Measurements from ENCODE around the gene SIRT2. TPM values are rescaled to one million over a fixed set of nuclear protein-coding genes. Genes with fewer than 3 reads are reported as not detected.

Gene SIRT2
- total and polyA plus RNA-seq, 4 donors: 34.6 to 51.2 (median 38.6) TPM

- 91% methylated on average over 42 to 44 of the region's 44 CpGs for WGBS, 2 donors
- H3K4me3 ChIP-seq (ENCODE audit: low read length in 2 of 2): no peak overlapping the region
- no peaks in the 10 kb centered on the region for H3K9me3 ChIP-seq (ENCODE audit: control insufficient read depth, low read length)
- no peak for ATAC-seq (ENCODE audit: low FRiP score)
- H3K27me3 ChIP-seq (ENCODE audit: control insufficient read depth in 1 of 2, insufficient read depth in 2 of 2, low read length in 1 of 2): no peaks in the 10 kb centered on the region
- no peaks in the 10 kb centered on the region for H3K4me1 ChIP-seq (ENCODE audit: control insufficient read depth in 1 of 2, insufficient read depth in 2 of 2, low read length in 2 of 2)
- intact Hi-C loops (cut with DNase I): no loop called here
- H3K27ac ChIP-seq (ENCODE audit: low read depth in 1 of 2, low read length in 2 of 2): no peak overlapping the region
- peak in 1 of 2 donors; percentile 73 for DNase-seq
- H3K36me3 ChIP-seq (ENCODE audit: control insufficient read depth in 1 of 2, insufficient read depth in 2 of 2, low read length in 1 of 2): no peaks in the 10 kb centered on the region
Observed at GRCh38 chr19:38915329-38916321, 16.2 kb upstream of the SIRT2 start.

GRCh38 chr19:38913958-38914357 is 14.5 kb upstream of the SIRT2 start:
- H3K4me1 ChIP-seq (ENCODE audit: control insufficient read depth in 1 of 2, insufficient read depth in 2 of 2, low read length in 2 of 2): no peaks in the 10 kb centered on the region
- no peak overlapping the region for H3K27ac ChIP-seq (ENCODE audit: low read depth in 1 of 2, low read length in 2 of 2)
- no peak overlapping the region for H3K4me3 ChIP-seq (ENCODE audit: low read length in 2 of 2)
- 94 to 96% methylated on average over 8 of the region's 8 CpGs for WGBS, 2 donors
- H3K36me3 ChIP-seq (ENCODE audit: control insufficient read depth in 1 of 2, insufficient read depth in 2 of 2, low read length in 1 of 2): no peaks in the 10 kb centered on the region
- DNase-seq (peak in 1 of 2 donors; percentile 63), ATAC-seq (ENCODE audit: low FRiP score) (no peak)
- intact Hi-C loops (cut with DNase I): no loop called here
- no peaks in the 10 kb centered on the region for H3K27me3 ChIP-seq (ENCODE audit: control insufficient read depth in 1 of 2, insufficient read depth in 2 of 2, low read length in 1 of 2)
- no peaks in the 10 kb centered on the region for H3K9me3 ChIP-seq (ENCODE audit: control insufficient read depth, low read length)

- no peaks in the 10 kb centered on the region for H3K27me3 ChIP-seq (ENCODE audit: control insufficient read depth in 1 of 2, insufficient read depth in 2 of 2, low read length in 1 of 2)
- no peaks in the 10 kb centered on the region for H3K4me1 ChIP-seq (ENCODE audit: control insufficient read depth in 1 of 2, insufficient read depth in 2 of 2, low read length in 2 of 2)
- H3K9me3 ChIP-seq (ENCODE audit: control insufficient read depth, low read length): no peaks in the 10 kb centered on the region
- no peak for ATAC-seq (ENCODE audit: low FRiP score)
- no peak for DNase-seq
- intact Hi-C loops (cut with DNase I): no loop called here
- no peaks in the 10 kb centered on the region for H3K36me3 ChIP-seq (ENCODE audit: control insufficient read depth in 1 of 2, insufficient read depth in 2 of 2, low read length in 1 of 2)
- WGBS, 2 donors: 76 to 77% methylated on average over 12 of the region's 12 CpGs
- H3K4me3 ChIP-seq (ENCODE audit: low read length in 2 of 2): no peak overlapping the region
- H3K27ac ChIP-seq (ENCODE audit: low read depth in 1 of 2, low read length in 2 of 2): no peak overlapping the region
Observed at GRCh38 chr19:38912600-38913514, 13.4 kb upstream of the SIRT2 start.

GRCh38 chr19:38911388-38912001 is 12.1 kb upstream of the SIRT2 start:
- 47% methylated on average over 16 of the region's 16 CpGs for WGBS, 2 donors
- no peaks in the 10 kb centered on the region for H3K9me3 ChIP-seq (ENCODE audit: control insufficient read depth, low read length)
- H3K4me1 ChIP-seq (ENCODE audit: control insufficient read depth in 1 of 2, insufficient read depth in 2 of 2, low read length in 2 of 2): no peaks in the 10 kb centered on the region
- no peaks in the 10 kb centered on the region for H3K27me3 ChIP-seq (ENCODE audit: control insufficient read depth in 1 of 2, insufficient read depth in 2 of 2, low read length in 1 of 2)
- intact Hi-C loops (cut with DNase I): no loop called here
- ATAC-seq (ENCODE audit: low FRiP score) (peak; percentile 17), DNase-seq (no peak)
- H3K27ac ChIP-seq (ENCODE audit: low read depth in 1 of 2, low read length in 2 of 2): no peak overlapping the region
- H3K36me3 ChIP-seq (ENCODE audit: control insufficient read depth in 1 of 2, insufficient read depth in 2 of 2, low read length in 1 of 2): peaks cover 0 to 2% of the 10 kb centered on the region in 2 donors
- no peak overlapping the region for H3K4me3 ChIP-seq (ENCODE audit: low read length in 2 of 2)

- DNase-seq (no peak), ATAC-seq (ENCODE audit: low FRiP score) (no peak)
- Histone ChIP-seq H3K9me3 (ENCODE audit: control insufficient read depth, low read length) (no peaks in the 10 kb centered on the region), H3K27me3 (ENCODE audit: control insufficient read depth in 1 of 2, insufficient read depth in 2 of 2, low read length in 1 of 2) (no peaks in the 10 kb centered on the region), H3K4me1 (ENCODE audit: control insufficient read depth in 1 of 2, insufficient read depth in 2 of 2, low read length in 2 of 2) (no peaks in the 10 kb centered on the region), H3K27ac (ENCODE audit: low read depth in 1 of 2, low read length in 2 of 2) (no peak overlapping the region), H3K4me3 (ENCODE audit: low read length in 2 of 2) (no peak overlapping the region), H3K36me3 (ENCODE audit: control insufficient read depth in 1 of 2, insufficient read depth in 2 of 2, low read length in 1 of 2) (peaks cover 0 to 2% of the 10 kb centered on the region in 2 donors)
- 91 to 92% methylated on average over 8 to 12 of the region's 12 CpGs for WGBS, 2 donors
- intact Hi-C loops (cut with DNase I): no loop called here
Observed at GRCh38 chr19:38910488-38910887, 11.1 kb upstream of the SIRT2 start.

- Histone ChIP-seq H3K9me3 (ENCODE audit: control insufficient read depth, low read length) (no peaks in the 10 kb centered on the region), H3K36me3 (ENCODE audit: control insufficient read depth in 1 of 2, insufficient read depth in 2 of 2, low read length in 1 of 2) (peaks cover 0 to 8% of the 10 kb centered on the region in 2 donors), H3K27me3 (ENCODE audit: control insufficient read depth in 1 of 2, insufficient read depth in 2 of 2, low read length in 1 of 2) (no peaks in the 10 kb centered on the region), H3K4me3 (ENCODE audit: low read length in 2 of 2) (no peak overlapping the region), H3K27ac (ENCODE audit: low read depth in 1 of 2, low read length in 2 of 2) (no peak overlapping the region), H3K4me1 (ENCODE audit: control insufficient read depth in 1 of 2, insufficient read depth in 2 of 2, low read length in 2 of 2) (no peaks in the 10 kb centered on the region)
- intact Hi-C loops (cut with DNase I): no loop called here
- ATAC-seq (ENCODE audit: low FRiP score) (no peak), DNase-seq (no peak)
- 78 to 84% methylated on average over 10 of the region's 10 CpGs for WGBS, 2 donors
Observed at GRCh38 chr19:38908911-38909310, 9.5 kb upstream of the SIRT2 start.

- ATAC-seq (ENCODE audit: low FRiP score) (no peak), DNase-seq (no peak)
- H3K27me3 ChIP-seq (ENCODE audit: control insufficient read depth in 1 of 2, insufficient read depth in 2 of 2, low read length in 1 of 2): no peaks in the 10 kb centered on the region
- no peaks in the 10 kb centered on the region for H3K9me3 ChIP-seq (ENCODE audit: control insufficient read depth, low read length)
- H3K4me3 ChIP-seq (ENCODE audit: low read length in 2 of 2): no peak overlapping the region
- H3K36me3 ChIP-seq (ENCODE audit: control insufficient read depth in 1 of 2, insufficient read depth in 2 of 2, low read length in 1 of 2): peaks cover 0 to 8% of the 10 kb centered on the region in 2 donors
- H3K27ac ChIP-seq (ENCODE audit: low read depth in 1 of 2, low read length in 2 of 2): no peak overlapping the region
- intact Hi-C loops (cut with DNase I): no loop called here
- WGBS, 2 donors: 94 to 97% methylated on average over 12 of the region's 12 CpGs
- H3K4me1 ChIP-seq (ENCODE audit: control insufficient read depth in 1 of 2, insufficient read depth in 2 of 2, low read length in 2 of 2): no peaks in the 10 kb centered on the region
Observed at GRCh38 chr19:38907670-38908069, 8.3 kb upstream of the SIRT2 start.

GRCh38 chr19:38907227-38907626 is 7.8 kb upstream of the SIRT2 start:
- ATAC-seq (ENCODE audit: low FRiP score): no peak
- H3K27me3 ChIP-seq (ENCODE audit: control insufficient read depth in 1 of 2, insufficient read depth in 2 of 2, low read length in 1 of 2): no peaks in the 10 kb centered on the region
- no peak overlapping the region for H3K4me3 ChIP-seq (ENCODE audit: low read length in 2 of 2)
- DNase-seq: no peak
- intact Hi-C loops (cut with DNase I): no loop called here
- H3K4me1 ChIP-seq (ENCODE audit: control insufficient read depth in 1 of 2, insufficient read depth in 2 of 2, low read length in 2 of 2): no peaks in the 10 kb centered on the region
- H3K27ac ChIP-seq (ENCODE audit: low read depth in 1 of 2, low read length in 2 of 2): no peak overlapping the region
- H3K9me3 ChIP-seq (ENCODE audit: control insufficient read depth, low read length): no peaks in the 10 kb centered on the region
- WGBS, 2 donors: 93 to 94% methylated on average over 29 of the region's 29 CpGs
- peaks cover 0 to 8% of the 10 kb centered on the region in 2 donors for H3K36me3 ChIP-seq (ENCODE audit: control insufficient read depth in 1 of 2, insufficient read depth in 2 of 2, low read length in 1 of 2)

All from aorta (tissue), 5 donors.